Adipose tissue (tissue), 3 donors: ENCODE data around the gene ZNF554. TPM values are rescaled to one million over a fixed set of nuclear protein-coding genes. Genes with fewer than 3 reads are reported as not detected.
"Not testable (repeated sequence)": the region's sequence is repeated elsewhere in the genome, so short reads cannot be mapped to it uniquely, and the experiment has no call there.

Source experiments
- H3K27ac ChIP-seq: one replicate; pipeline ENCODE4 v1.5.1; 2013; ENCODE audit warnings: low read depth, low read length
- WGBS, 3 donors: extraction: QIAGEN DNeasy Blood & Tissue Kit; methylation state at CpG; one replicate each; pipeline ENCODE4 v1.1.7; 2013; 5-methylcytosine and 5-hydroxymethylcytosine counted together
- polyA plus RNA-seq, 3 donors: library from polyadenylated mRNA; stranded (reverse); fragments of 200-250 nt; gene quantifications; one replicate each; pipeline ENCODE4 v1.2.3, GENCODE V29; 2013
- donor health status: healthy with polysubstance abuse.
- donor health status: Bipolar disorder and iron deficiency.
- donor health status: healthy.

Gene ZNF554
- polyA plus RNA-seq, 3 donors: 1.2 to 2.9 (median 1.7) TPM

DNA sequence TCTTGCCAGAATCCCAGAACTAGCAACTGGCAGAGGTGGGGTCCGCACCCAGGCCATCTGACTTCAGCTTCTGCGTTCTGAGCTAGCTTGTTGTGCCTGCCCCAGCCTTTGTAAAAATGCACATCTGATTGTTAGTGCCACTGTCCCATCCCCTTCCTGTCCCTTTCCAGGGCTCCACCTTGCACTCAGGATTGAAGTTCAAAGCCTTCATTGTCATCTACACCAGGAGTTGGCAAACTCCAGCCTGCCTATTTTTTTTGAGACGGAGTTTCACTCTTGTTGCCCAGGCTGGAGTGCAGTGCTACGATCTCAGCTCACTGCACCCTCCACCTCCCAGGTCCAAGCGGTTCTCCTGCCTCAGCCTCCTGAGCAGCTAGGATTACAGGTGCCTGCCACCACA lies 31.4 kb upstream of the ZNF554 start:
- H3K27ac ChIP-seq: no peak overlapping the region
- 81 to 98% (median 95%) methylated on average over 5 of the region's 5 CpGs for WGBS, 3 donors

DNA sequence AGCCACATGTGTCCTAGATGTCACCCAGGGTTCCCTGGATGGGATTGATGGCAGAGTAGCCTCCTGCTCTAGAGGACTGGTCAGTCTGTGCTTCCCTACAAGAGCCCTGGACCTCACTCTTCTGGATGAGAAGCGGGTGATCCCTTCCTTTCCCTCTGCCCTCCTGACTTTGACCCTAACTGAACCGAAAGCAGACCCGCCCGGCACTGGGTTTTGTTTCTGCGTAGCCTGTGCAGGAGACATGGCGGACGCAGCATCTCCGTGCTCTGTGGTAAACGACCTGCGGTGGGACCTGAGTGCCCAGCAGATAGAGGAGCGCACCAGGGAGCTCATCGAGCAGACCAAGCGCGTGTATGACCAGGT lies 29.5 kb upstream of the ZNF554 start:
- 93 to 97% (median 96%) methylated on average over 14 of the region's 14 CpGs for WGBS, 3 donors
- H3K27ac ChIP-seq: no peak overlapping the region

DNA sequence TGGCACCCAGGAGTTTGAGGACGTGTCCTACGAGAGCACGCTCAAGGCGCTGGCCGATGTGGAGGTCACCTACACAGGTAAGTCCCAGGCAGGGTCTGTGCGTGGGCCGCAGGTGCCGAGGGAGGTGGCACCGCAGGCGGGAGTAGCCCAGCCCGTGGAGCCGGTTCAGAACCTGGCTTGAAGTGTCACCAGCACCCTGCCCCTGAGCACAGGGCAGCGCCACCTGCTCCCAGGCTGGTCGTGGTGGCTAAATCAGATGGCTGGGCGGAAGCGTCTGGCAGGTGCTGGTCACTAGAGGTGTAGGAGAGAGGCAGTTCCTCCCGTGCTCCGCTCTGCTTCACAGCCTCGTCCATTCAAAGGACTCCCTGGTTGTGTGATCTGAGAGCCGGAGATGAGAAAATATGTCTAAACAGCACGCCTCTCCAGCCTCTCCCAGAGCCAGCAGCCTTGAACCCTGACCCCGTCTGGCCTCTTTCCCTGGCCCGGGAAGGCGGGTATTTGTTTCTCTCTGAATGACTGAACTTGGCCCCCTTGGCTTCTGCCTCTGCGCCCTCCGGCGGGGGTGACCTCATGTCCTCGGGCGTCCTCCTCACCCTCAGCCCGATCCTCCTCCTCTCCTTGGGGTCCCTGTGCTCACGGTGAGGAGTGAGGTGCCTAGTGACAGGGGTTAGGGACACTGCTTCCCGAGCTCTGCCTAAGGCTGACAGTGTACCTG lies 29.0 kb upstream of the ZNF554 start:
- no peak overlapping the region for H3K27ac ChIP-seq
- WGBS, 3 donors: 88 to 95% (median 93%) methylated on average over 32 of the region's 32 CpGs

DNA sequence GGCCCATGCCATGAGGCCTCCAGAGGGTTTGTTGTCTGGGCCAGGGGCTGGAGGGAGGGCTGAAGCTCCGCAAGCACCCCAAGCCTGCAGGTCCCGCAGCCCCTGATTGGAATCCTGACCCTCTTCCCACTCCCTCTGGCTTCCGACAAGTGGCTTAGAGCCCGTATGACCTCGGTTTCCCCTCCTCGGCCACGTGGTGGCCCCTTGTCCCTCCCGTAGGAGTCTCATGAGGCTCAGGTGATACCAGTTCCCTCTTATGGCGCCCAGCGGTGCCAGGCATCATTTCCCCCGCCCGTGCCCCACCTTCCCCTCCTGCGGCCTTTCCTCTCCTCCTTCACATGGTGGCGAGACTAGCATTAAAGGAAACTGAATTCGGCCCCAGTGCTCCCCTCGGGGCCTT lies 28.2 kb upstream of the ZNF554 start:
- H3K27ac ChIP-seq: no peak overlapping the region
- 89 to 95% (median 91%) methylated on average over 16 of the region's 16 CpGs for WGBS, 3 donors

DNA sequence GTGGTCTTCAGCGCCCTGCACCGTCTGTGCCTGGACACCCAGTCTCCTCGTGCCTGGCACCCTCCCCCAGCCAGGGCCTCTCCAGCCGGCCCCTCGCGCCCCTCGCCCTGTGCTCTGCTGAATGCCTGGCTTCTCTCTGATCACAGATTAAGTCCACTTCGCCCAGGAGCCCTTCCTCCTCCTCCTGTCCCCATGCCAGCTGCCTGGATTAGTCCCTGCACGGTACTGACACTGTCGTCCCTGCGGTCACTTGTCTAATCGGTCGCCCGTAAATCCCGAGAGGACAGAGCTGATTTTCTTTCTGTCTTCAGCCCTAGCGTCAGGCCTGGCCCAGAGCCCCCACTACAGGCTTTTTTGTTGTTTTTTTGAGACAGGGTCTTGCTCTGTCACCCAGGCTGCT lies 27.8 kb upstream of the ZNF554 start:
- H3K27ac ChIP-seq: no peak overlapping the region
- 88 to 93% (median 90%) methylated on average over 16 of the region's 16 CpGs for WGBS, 3 donors

DNA sequence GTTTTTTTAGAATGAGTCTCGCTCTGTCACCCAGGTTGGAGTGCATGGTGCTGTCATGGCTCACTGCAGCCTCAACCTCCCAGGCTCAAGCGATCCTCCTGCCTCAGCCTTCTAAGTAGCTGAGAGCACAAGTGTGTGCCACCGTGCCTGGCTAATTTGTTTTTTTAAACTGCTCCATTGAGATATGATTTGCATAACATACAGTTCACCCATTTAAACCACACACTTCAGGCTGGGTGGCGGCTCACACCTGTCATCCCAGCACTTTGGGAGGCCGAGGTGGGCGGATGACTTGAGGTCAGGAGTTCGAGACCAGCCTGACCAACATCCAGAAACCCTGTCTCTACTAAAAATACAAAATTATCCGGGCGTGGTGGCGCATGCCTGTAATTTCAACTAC lies 27.0 kb upstream of the ZNF554 start:
- 91 to 97% (median 97%) methylated on average over 10 of the region's 10 CpGs for WGBS, 3 donors
- not testable (repeated sequence) for H3K27ac ChIP-seq

DNA sequence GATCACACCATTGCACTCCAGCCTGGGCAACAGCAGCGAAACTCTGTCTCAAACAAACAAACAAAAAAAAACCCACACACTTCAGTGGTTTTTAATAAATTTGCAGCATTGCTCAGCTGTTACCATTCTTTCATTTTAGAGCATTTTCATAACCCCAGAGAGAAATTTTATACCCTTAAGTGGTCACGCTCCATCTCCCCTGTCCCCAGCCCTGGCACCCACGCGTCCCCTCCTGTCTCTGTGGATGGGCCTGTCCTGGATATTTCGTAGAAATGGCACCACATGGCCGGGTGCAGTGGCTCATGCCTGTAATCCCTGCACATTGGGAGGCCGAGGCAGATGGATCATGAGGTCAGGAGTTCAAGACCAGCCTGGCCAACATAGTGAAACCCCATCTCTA lies 26.5 kb upstream of the ZNF554 start:
- 94 to 97% (median 94%) methylated on average over 7 of the region's 7 CpGs for WGBS, 3 donors

DNA sequence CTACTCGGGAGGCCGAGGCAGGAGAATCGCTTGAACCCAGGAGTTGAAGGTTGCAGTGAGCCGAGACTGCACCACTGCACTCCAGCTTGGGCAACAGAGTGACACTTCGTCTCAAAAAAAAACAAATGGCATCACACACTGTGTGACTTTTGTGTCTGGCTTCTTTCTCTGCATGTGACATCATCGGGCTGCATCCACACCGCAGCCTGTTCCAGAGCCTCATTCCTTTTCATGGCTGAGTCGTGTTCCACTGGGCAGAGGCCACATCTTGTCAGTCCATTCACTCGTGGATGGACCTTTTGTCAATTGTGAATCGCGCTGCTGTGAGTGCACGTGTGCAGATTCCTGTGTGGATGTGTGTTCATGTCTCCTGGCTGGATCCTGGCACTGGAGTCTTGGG lies 26.1 kb upstream of the ZNF554 start:
- H3K27ac ChIP-seq: no peak overlapping the region
- 96 to 97% (median 96%) methylated on average over 12 of the region's 12 CpGs for WGBS, 3 donors

More for the DNA sequence above, 26.5 kb upstream of the ZNF554 start:
- no peak overlapping the region for H3K27ac ChIP-seq

DNA sequence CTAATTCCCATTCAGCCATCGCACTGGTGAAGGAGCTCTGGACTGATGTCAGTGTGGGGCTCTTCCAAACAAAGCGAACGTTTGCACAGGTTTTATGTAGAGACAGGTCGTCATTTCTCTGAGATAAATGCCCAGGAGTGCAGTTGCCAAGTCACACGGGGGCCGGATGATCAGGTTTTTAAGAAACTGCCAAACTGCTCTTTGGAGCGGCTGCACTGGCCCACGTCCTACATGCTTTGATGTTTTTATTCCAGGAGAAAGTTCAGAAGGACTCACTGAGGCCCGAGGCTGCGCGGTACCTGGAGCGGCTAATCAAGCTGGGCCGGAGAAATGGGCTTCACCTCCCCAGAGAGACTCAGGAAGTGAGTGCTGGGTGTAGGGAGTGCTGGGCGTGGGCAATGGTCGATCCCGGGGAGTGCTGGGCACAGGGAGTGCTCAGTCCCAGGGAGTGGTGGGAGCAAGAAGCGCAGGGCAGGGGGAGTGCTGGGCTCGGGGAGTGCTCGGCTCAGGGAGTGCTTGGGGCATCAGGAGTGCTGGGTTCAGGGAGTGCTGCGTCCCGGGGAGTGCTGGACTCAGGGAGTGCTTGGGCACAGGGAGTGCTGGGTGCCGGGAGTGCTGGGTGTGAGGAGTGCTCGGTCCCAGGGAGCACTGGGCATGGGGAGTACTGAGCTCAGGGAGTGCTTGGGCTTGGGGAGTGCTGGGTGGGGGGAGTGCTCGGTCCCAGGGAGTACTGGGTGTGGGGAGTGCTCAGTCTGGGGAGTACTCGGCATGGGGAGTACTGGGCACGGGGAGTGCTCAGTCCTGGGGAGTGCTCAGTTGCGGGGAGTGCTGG lies 23.6 kb upstream of the ZNF554 start:
- WGBS, 3 donors: 89 to 96% (median 92%) methylated on average over 25 to 27 of the region's 27 CpGs

DNA sequence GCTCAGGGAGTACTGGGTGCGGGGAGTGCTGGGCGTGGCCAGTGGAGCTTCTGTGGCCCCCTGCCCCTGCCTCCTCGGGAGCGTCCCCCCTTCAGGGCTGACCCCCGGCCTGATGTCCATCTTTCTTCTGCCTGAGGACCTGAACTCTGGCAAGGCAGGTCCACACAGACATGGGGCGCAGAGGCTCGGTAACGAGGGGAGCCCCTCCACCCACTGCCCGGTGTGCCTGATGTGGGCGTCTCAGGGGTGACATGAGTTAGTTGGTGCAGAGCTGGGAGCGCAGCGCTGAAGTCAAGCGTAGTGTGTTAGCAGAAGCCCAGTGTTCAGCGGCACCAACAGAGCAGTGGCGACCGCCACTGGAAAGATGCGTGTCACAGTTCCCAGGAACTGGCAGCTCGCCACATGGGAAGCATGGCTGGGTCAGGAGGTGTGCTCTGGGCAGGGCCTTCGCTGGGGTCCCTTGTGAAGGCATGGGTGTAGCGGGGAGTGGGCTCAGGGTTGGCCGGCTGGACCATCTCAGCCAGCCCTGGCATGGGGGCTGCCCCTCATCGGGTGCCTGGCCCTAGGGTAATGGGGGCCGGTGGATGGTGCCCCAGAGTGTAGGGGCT lies 22.9 kb upstream of the ZNF554 start:
- no peak overlapping the region for H3K27ac ChIP-seq
- 95 to 97% (median 95%) methylated on average over 22 to 23 of the region's 23 CpGs for WGBS, 3 donors

More for the DNA sequence above, 23.6 kb upstream of the ZNF554 start:
- H3K27ac ChIP-seq: no peak overlapping the region

DNA sequence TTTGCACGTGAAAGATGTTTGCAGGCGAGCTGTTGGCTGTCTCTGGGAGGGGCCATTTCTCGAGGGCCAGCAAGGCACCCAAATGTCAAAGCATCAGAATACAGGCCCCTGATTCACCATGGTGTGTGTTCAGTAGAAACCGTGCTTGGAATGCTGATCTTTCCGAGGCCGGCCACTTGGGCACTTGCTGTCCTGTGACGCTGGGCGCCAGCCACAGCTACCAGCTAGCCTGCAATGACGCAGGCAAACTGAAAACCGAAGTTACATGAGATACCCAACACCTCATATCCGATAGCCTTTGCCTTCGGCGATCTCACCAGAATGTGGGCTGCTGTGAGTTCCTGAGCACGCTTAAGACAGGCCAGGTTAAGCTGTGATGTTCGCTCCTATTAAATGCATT lies 22.4 kb upstream of the ZNF554 start:
- WGBS, 3 donors: 94 to 96% (median 94%) methylated on average over 15 of the region's 15 CpGs
- no peak overlapping the region for H3K27ac ChIP-seq

DNA sequence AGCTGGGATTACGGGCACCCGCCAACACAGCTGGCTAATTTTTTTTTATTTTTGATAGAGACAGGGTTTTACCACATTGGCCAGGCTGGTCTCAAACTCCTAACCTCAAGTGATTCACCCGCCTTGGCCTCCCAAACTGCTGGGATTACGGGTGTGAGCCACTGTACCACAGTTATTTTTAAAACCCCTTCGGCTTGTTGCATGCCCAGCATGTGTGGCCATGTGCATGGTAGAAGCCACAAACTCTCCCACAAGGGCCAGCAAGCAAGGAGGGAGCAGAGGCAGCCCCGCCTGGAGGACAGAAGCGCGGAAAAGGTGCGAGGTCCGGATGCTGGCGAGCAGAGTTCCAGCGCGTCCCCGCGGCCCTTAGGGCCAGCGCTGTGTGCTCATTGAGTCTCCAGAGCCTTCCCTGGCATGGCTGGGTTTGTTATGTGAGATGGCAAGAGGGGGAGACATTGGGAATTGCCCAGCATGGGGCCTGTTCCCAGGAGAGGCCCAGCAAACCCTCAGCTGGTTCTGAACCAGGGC lies 21.4 kb upstream of the ZNF554 start:
- no peak overlapping the region for H3K27ac ChIP-seq
- WGBS, 3 donors: 96 to 98% (median 97%) methylated on average over 16 of the region's 16 CpGs

DNA sequence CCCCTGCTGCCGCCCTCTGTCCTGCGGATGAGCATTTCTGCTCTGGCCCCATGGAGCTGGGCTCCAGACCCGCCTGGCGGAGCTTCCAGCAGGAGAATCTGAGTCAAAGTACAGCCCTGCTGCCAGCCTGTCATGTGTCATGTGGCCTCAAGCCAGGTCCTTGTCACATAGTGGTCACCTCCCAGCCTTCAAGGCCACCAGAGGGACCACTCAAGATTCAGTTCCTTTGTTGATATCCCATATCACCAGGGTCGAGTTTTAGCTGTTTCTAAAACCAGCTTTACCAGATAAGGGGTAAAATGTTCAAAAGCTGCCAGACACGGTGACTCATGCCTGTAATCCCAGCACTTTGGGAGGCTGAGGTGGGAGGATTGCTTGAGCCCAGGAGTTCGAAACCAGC lies 20.9 kb upstream of the ZNF554 start:
- WGBS, 3 donors: 70 to 91% (median 89%) methylated on average over 7 of the region's 7 CpGs
- no peak overlapping the region for H3K27ac ChIP-seq

DNA sequence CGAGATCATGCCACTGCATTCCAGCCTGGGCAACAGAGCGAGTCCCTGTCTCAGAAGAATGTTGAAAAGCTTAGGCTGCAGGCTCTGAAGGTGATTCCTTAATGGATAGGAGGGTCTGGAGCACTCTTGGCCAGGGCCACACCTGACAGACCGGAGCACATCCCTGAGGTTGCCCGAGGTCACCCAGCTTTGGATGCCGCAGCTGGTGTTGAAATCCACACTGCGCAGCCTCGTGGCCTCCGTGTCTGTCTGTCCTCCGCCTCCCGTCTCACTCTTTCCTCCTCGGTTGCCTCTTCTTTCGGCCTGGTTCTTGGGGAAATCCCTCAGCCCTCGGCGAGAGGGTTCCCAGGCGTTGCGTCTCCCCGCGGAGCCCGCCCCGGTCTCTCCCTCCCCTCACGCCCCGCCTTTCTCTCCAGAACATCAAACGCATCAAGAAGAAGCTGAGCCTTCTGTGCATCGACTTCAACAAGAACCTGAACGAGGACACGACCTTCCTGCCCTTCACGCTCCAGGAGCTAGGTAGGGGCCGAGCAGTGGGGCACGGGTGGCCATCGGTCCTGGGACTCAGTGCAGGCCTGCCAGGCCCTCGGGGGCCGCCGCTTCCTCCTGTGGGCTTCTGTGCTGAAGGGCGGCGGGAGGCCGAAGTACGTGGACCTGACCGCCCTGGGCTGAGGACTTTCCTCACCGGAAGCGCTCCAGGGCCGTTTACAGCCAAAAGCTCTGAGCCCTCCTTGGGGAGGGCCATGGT lies 20.2 kb upstream of the ZNF554 start:
- no peak overlapping the region for H3K27ac ChIP-seq
- 93 to 96% (median 95%) methylated on average over 41 of the region's 41 CpGs for WGBS, 3 donors

DNA sequence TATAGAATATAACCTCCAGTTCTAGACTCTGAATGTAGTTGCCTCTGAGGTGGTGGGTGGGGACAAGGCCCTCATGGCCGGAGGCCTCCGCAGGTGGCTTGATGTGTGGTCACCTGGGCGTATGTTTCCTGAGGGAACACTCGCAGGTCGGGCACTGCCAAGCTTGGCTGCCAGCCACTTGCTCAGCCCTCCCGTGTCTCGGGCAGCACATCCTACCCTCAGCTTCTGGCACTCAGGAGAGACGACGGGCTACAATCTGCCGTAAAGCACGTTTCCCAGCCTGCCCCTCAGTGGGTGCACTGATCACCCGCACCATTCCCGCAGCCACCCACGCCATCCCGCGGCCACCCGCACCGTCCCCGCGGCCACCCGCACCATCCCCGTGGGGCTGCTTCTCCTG lies 19.2 kb upstream of the ZNF554 start:
- 91 to 92% (median 92%) methylated on average over 22 of the region's 22 CpGs for WGBS, 3 donors

DNA sequence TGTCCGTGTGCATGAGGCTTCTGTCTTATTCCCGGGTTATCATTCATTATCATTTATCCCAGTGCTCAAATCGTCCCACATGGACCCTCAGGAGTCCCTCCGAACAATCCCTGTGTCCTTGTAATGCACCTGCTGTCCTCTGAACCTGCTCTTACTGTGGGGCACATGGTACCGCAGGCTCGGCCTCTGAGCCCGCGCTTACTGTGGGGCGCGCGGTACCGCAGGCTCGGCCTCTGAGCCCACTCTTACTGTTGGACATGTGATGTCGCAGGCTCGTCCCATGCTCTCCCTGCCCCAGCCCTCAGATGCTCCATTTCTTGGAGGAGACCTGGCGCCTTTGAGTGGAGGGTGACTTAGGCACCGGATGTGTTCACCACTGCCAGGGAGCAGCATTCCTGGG lies 16.8 kb upstream of the ZNF554 start:
- H3K27ac ChIP-seq: no peak overlapping the region
- 95 to 98% (median 96%) methylated on average over 17 of the region's 17 CpGs for WGBS, 3 donors

More for the DNA sequence above, 19.2 kb upstream of the ZNF554 start:
- no peak overlapping the region for H3K27ac ChIP-seq

DNA sequence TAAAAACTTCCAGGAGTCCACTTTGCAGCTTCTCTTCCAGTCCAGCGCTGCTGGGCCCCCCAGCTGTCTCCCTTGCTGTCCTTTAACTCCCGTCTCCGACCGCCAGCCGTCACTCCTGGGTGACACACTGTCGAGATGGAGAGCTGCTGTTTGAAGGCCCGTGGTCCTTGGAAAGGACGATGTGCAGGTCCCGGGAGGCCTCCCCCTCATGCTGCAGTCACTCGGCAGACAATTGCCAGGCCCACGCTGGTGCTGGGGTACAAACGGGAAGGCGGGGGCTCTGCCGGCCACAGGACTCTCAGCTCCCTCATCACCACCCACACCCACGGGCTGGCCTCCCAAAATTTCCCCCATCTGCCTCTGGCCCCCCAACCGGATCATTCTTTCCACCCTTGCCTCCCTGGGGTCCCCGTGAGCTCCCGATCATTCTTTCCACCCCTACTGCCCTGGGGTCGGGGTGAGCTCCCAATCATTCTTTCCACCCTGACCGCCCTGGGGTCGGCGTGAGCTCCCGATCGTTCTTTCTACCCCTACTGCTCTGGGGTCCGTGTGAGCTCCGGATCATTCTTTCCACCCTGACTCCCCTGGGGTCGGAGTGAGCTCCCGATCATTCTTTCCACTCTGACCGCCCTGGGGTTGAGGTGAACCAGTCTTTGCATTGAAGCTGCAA lies 16.0 kb upstream of the ZNF554 start:
- 90 to 93% (median 92%) methylated on average over 29 of the region's 29 CpGs for WGBS, 3 donors
- no peak overlapping the region for H3K27ac ChIP-seq
